Duodenal mucosa (tissue), 2 donors: ENCODE data around the gene PAX5.

Experiments used
- H3K27ac ChIP-seq: one replicate; pipeline ENCODE4 v1.7.0; 2013; ENCODE audit warnings: low read depth, low read length
- H3K27me3 ChIP-seq, 2 donors: one replicate each; pipeline ENCODE4 v1.7.0; 2013; ENCODE audit warnings: low read length in 2 of 2, control low read depth in 1 of 2; ENCODE audit not compliant: insufficient read depth in 2 of 2, control insufficient read depth in 1 of 2
- H3K36me3 ChIP-seq, 2 donors: one replicate each; pipeline ENCODE4 v1.7.0; 2013; ENCODE audit warnings: low read length in 2 of 2, control low read depth in 1 of 2; ENCODE audit not compliant: insufficient read depth in 2 of 2, control insufficient read depth in 1 of 2
- H3K4me1 ChIP-seq, 2 donors: one replicate each; pipeline ENCODE4 v1.7.0; 2013; ENCODE audit warnings: low read length in 2 of 2, control low read depth in 1 of 2; ENCODE audit not compliant: insufficient read depth in 2 of 2, control insufficient read depth in 1 of 2
- H3K4me3 ChIP-seq, 2 donors: one replicate each; pipeline ENCODE4 v1.7.0; 2013; ENCODE audit warnings: low read length in 2 of 2, low read depth in 1 of 2
- H3K9ac ChIP-seq, 2 donors: one replicate each; pipeline ENCODE4 v1.7.0; 2013; ENCODE audit warnings: low read length in 2 of 2, low read depth in 1 of 2
- H3K9me3 ChIP-seq, 2 donors: one replicate each; pipeline ENCODE4 v1.7.0; 2013; ENCODE audit warnings: low read length in 2 of 2, control low read depth in 1 of 2; ENCODE audit not compliant: control insufficient read depth in 1 of 2

Gene PAX5

DNA sequence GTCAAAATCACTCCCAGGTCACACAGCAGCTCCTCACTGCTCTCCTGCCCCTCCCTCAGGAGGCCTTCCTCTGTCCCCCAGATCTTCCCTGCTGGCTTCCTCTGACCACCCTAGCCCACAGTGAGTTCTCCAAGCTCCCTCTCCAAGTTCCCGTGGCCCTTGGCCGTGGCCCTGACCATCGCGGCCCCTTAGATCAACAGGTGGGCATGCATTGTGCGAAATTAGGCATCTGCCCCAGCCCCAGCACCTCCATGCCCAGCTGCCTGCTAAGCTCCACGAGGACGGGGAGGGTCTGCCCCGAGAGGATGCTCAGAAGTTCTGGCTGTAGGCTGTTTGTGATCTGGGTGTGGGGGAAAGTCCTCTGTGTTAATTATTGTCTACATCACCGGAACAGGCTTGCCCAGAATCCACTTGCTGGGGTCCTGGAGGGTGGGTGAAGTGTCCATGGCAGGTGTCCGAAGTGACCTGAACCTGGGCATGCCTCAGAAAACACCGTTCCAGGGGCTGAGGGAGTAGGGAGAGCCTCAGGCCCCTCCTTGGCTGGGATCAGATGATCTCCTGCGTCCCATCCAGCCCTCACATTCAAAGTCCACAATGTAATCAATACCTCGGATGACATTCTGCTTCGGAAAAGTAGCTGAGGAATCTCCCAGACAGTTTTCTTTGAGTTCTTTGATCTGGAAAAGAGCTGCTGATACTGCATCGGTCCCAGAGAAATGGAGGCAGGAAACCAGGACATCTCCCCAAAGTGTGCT is 194.8 kb downstream of the PAX5 start:
- H3K9me3 ChIP-seq: no peaks in the 10 kb centered on the region
- H3K4me3 ChIP-seq: no peak overlapping the region
- H3K27ac ChIP-seq: no peak overlapping the region
- H3K36me3 ChIP-seq: no peaks in the 10 kb centered on the region
- no peak overlapping the region for H3K9ac ChIP-seq
- no peaks in the 10 kb centered on the region for H3K27me3 ChIP-seq
- H3K4me1 ChIP-seq: no peaks in the 10 kb centered on the region

DNA sequence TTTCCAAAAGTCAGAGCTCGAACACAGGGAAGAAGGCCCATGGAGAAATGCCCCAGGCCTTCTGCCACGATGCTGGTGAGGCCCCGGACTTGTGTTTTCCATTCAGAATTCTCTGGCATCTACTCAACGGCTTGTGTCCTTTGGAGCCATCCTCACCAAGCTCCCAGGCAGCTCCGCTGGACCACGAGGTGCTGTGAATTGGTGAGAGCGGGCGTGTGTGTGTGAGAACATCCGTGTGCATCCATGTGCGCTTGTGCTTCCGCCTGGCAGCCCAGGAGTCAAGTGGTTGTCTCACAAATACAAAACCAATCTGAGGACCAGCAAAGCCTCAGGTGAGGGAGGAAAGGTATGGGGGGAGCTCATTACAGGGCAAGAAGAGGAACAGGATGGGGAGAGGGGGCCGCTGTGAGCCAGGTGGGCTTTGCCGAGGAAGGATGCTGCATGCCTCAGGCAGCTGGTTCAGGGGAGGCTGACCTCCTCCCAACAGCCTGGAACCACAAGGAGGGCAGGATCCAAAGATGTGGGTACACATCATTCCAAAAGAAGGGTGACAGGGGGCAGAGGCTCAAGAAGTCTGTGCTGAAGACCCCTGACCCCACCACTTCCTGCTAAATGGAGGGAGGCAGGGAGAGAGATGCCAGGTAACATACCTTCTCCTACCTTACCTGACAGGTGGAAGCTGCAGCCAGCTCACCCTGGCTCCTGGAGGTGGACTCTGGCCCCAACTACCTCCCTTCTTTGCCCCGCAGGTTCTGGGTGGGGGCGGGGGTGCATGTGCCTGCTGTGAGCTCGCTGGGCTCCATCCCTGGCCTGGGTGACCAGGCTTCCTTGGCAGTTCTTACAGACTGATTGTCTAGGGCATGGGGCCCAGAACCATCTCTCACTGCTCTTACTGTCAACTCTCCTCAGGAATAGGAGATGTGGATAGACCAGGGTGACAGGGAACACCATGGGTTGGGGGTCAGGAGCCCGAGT is 196.3 kb downstream of the PAX5 start:
- H3K27me3 ChIP-seq: no peaks in the 10 kb centered on the region
- H3K4me3 ChIP-seq: no peak overlapping the region
- no peak overlapping the region for H3K27ac ChIP-seq
- H3K36me3 ChIP-seq: no peaks in the 10 kb centered on the region
- H3K9ac ChIP-seq: no peak overlapping the region
- H3K9me3 ChIP-seq: no peaks in the 10 kb centered on the region
- no peaks in the 10 kb centered on the region for H3K4me1 ChIP-seq

DNA sequence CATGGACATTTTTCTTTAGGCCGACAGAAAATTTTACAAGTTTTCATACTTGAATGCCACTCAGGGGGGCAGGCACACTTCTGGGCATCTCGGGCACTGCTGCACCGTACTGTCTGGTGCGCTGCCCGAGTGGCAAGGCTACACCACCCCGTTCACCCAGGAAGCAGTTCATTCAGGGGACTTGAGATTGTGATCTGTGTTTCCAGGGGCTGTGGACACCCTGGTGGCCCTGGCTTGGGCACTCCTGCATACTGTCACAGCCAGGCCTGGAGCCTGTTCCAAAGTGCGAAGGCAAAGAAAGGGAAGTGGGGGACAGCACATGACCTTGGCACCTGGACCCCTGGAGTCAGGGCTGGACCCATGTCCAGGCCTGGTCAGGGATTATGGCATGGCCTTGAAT is 197.6 kb downstream of the PAX5 start:
- no peak overlapping the region for H3K27ac ChIP-seq
- H3K36me3 ChIP-seq: no peaks in the 10 kb centered on the region
- no peaks in the 10 kb centered on the region for H3K27me3 ChIP-seq
- no peaks in the 10 kb centered on the region for H3K4me1 ChIP-seq
- no peak overlapping the region for H3K4me3 ChIP-seq
- H3K9ac ChIP-seq: no peak overlapping the region
- H3K9me3 ChIP-seq: no peaks in the 10 kb centered on the region

DNA sequence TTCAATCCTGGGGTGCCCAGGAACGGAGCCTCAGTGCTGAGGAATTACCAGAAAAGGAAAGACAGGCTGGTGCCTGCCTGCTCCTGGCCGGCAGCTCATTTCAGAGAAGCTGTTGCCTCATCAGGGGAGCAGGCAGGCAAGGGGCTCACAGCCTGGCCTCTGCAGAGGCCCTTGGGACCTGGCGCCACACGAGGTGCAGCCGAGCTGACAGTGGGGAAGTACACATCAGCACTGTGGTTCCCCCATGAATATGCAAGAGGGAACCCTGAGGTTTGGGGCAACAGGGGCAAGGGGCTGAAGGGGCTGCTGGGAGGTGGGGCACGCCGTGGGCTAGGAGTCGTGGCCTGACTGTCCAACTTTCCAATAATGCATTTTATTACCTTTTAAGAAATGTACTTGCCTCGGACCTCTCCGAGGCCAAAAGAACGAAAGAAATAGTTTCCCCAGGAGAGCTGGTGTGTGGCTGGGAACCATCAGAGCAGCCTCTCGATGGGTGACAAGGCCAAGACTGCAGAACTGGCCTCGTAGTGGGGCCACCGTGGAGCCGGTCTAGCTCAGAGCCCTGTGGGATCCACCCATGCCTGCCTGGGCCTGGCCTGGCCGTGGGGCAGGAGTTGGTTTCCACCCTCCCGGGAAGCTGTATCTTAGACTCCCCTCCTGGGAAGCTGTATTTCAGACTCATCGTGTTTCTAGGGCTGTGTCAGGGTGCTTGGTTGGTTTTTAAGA is 198.6 kb downstream of the PAX5 start:
- Histone ChIP-seq H3K9ac (no peak overlapping the region), H3K4me3 (no peak overlapping the region), H3K4me1 (no peaks in the 10 kb centered on the region), H3K27me3 (no peaks in the 10 kb centered on the region), H3K27ac (no peak overlapping the region), H3K9me3 (no peaks in the 10 kb centered on the region), H3K36me3 (no peaks in the 10 kb centered on the region)

DNA sequence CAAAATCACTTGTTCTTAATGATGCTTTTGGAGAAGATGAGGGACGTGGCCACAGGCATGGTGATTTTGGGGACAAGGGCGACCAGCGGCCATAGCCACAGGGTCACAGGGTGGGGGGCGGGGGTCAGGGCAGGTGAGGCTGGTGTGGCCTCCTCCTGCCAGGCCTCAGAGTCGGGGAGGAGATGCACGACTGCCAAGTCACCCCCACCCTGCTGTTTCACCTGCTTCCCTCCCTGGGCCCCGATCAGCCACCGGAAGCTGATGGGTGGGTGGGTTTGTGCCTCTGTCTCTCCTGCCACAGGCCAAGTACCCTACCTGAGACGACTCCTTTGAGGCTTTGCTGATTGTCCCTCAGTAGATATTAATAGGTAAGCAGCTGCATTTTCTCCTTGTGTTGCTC is 199.3 kb downstream of the PAX5 start:
- H3K27ac ChIP-seq: no peak overlapping the region
- no peak overlapping the region for H3K4me3 ChIP-seq
- no peak overlapping the region for H3K9ac ChIP-seq
- H3K36me3 ChIP-seq: no peaks in the 10 kb centered on the region
- H3K9me3 ChIP-seq: no peaks in the 10 kb centered on the region
- H3K4me1 ChIP-seq: no peaks in the 10 kb centered on the region
- H3K27me3 ChIP-seq: no peaks in the 10 kb centered on the region

DNA sequence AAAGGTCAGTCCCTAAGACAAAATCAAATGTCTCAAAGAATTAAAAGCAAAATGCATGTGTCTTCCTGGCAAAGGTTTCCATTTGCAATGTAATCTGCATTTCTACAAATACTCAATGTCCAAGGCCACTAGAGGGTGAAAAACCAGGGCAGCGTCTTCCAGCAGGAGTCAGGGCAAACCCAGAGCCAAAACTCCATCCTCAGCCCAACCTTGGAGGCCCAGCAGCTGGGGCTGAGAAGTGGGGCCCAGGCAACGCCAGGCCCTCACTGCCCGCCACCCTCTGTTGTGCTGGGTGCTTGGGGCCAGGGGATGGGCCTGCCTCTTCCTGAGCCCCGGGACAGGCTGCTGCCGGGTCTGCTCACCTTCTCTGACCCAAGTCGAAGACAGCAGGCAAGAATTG is 200.1 kb downstream of the PAX5 start:
- H3K9ac ChIP-seq: no peak overlapping the region
- H3K4me3 ChIP-seq: no peak overlapping the region
- no peaks in the 10 kb centered on the region for H3K9me3 ChIP-seq
- H3K27me3 ChIP-seq: no peaks in the 10 kb centered on the region
- no peaks in the 10 kb centered on the region for H3K36me3 ChIP-seq
- H3K27ac ChIP-seq: no peak overlapping the region
- no peaks in the 10 kb centered on the region for H3K4me1 ChIP-seq

DNA sequence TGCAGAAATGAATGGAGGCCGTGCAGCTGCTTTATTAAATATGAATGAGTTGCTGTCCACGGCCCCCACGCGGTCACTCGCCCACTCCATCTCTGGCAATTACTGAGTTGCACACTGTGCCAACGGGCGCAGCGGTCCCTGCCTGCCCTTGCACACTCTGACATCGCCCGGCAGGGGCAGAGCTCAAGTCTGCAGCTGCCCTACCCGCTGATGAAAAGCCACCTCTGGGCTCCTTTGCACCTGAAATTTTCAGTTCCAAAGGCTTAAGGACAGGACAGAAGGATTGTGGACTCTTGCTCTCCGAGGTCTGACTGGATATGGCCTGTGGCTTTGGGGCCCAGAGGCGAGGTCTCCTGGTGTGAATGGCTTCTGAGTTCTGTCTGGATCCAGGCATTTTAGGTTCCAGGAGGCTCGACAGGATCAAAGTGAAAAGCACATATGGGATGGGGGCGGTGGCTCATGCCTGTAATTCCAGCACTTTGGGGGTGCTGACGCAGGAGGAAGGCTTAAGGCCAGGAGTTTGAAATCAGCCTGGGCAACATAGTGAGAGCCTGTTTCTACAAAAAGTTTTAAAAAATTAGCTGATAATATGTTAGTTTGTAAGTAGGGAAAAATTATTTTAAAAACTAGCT is 201.8 kb downstream of the PAX5 start:
- no peak overlapping the region for H3K4me3 ChIP-seq
- no peaks in the 10 kb centered on the region for H3K9me3 ChIP-seq
- no peaks in the 10 kb centered on the region for H3K4me1 ChIP-seq
- no peak overlapping the region for H3K27ac ChIP-seq
- H3K36me3 ChIP-seq: no peaks in the 10 kb centered on the region
- H3K9ac ChIP-seq: no peak overlapping the region
- no peaks in the 10 kb centered on the region for H3K27me3 ChIP-seq

DNA sequence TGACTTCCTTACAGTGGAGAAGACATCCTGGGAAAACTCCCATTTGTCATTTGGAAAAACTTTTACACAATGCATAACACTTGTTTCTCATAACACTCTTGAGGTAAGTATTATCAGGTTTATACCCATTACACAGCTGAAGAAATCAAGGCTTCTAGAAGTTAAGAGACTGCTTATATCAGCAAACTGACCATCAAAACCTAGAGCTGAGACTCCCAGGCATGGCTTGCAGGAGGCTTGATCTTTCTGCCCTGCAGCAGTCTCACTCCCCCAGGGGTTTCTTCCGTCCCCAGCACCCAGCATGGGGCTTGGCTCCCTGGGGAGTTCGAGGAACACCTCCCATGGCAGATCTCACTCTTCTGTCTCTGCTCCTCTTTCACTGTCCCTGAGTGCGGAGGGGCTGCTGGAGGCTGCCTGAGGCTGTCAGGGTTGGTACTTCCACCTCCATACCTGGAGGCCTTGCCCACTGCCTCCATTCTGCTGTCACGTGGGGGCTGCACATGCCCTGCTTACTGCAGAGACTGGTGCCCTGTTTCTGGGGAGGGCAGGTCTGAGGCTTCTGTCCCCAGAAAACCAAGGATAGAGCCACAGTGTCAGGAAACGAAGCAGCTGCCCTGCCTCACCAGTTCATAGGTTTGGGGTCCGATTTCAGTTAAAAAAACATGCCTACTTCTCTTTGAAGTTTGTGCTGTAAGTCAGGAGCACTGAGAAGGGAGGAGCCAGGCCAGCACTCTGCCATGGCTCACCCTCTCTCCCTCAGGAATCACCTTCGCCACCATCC is 202.5 kb downstream of the PAX5 start:
- H3K36me3 ChIP-seq: no peaks in the 10 kb centered on the region
- no peaks in the 10 kb centered on the region for H3K27me3 ChIP-seq
- no peaks in the 10 kb centered on the region for H3K9me3 ChIP-seq
- H3K27ac ChIP-seq: no peak overlapping the region
- H3K9ac ChIP-seq: no peak overlapping the region
- H3K4me1 ChIP-seq: no peaks in the 10 kb centered on the region
- H3K4me3 ChIP-seq: no peak overlapping the region

DNA sequence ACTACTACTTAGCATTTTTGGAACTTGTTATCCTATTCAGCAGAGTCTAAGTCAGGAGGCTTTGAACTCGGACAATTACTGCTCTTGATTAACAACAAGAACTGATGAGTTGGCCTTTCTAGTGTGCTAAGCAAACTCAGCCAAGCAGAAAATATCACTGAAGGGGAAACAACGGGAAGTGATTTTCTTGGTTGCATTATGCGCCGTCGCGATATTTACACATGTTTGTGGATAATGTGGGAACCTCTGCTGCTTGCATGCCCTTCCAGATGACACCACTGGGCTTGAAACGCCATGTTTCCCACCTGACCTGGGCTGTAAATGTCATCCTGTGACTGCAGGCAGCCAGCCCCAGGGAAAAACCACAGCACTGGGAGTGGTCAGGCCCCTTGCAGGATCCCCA is 205.5 kb downstream of the PAX5 start:
- H3K27ac ChIP-seq: no peak overlapping the region
- no peaks in the 10 kb centered on the region for H3K4me1 ChIP-seq
- H3K27me3 ChIP-seq: no peaks in the 10 kb centered on the region
- H3K4me3 ChIP-seq: no peak overlapping the region
- H3K9ac ChIP-seq: no peak overlapping the region
- no peaks in the 10 kb centered on the region for H3K36me3 ChIP-seq
- no peaks in the 10 kb centered on the region for H3K9me3 ChIP-seq
